IPS-NIHi11 (cell line): ENCODE data around the gene PPCDC.
"Not testable (repeated sequence)": the region's sequence is repeated elsewhere in the genome, so short reads cannot be mapped to it uniquely, and the experiment has no call there.

Experiments used
- DNase-seq: peaks from one replicate; pipeline ENCODE4 v3.0.0; 2012; ENCODE audit warnings: mixed read lengths, low spot score

The PPCDC gene

GRCh38 chr15:75067123-75067830 is 43.9 kb downstream of the PPCDC start:
- no peak for DNase-seq

GRCh38 chr15:75068748-75069147 is 45.4 kb downstream of the PPCDC start:
- no peak for DNase-seq

- DNase-seq = no peak
Observed at GRCh38 chr15:75069301-75069925, 46.0 kb downstream of the PPCDC start.

GRCh38 chr15:75070674-75071073 is 47.3 kb downstream of the PPCDC start:
- no peak for DNase-seq

GRCh38 chr15:75073197-75073596 is 49.8 kb downstream of the PPCDC start:
- DNase-seq = no peak

- no peak for DNase-seq
Observed at GRCh38 chr15:75076277-75076676, 52.9 kb downstream of the PPCDC start.

- not testable (repeated sequence) for DNase-seq
Observed at GRCh38 chr15:75077551-75077961, 54.2 kb downstream of the PPCDC start.

GRCh38 chr15:75081150-75081549 is 57.8 kb downstream of the PPCDC start:
- no peak for DNase-seq

GRCh38 chr15:75082689-75083088 is 59.3 kb downstream of the PPCDC start:
- DNase-seq = no peak

- not testable (repeated sequence) for DNase-seq
Observed at GRCh38 chr15:75085708-75086107, 62.3 kb downstream of the PPCDC start.

GRCh38 chr15:75089456-75090387 is 66.3 kb downstream of the PPCDC start:
- no peak for DNase-seq

GRCh38 chr15:75090388-75090734 is 67.0 kb downstream of the PPCDC start:
- no peak for DNase-seq

GRCh38 chr15:75091814-75092213 is 68.4 kb downstream of the PPCDC start:
- DNase-seq = no peak

- DNase-seq = not testable (repeated sequence)
Observed at GRCh38 chr15:75094961-75095478, 71.6 kb downstream of the PPCDC start.

- DNase-seq = no peak
Observed at GRCh38 chr15:75095594-75095993, 72.2 kb downstream of the PPCDC start.

GRCh38 chr15:75097939-75098338 is 74.5 kb downstream of the PPCDC start:
- DNase-seq = no peak

GRCh38 chr15:75098404-75098803 is 75.0 kb downstream of the PPCDC start:
- DNase-seq = no peak
